HEK293T (cell line): ENCODE results near the gene WDHD1.
"Not testable (repeated sequence)": the region's sequence is repeated elsewhere in the genome, so short reads cannot be mapped to it uniquely, and the experiment has no call there.

Experiments used
- CTCF ChIA-PET: fragments of 350-600 bp; formaldehyde crosslinking; extraction: SDS; loops from one replicate; lab custom pipeline; 2021; ENCODE audit warnings: antibody characterized with exemption, inconsistent platforms; lab: Yijun Ruan, JAX
- POLR2A ChIA-PET: fragments of 350-600 bp; formaldehyde crosslinking; extraction: SDS; loops from one replicate; lab custom pipeline; 2020; ENCODE audit warnings: antibody characterized with exemption, inconsistent platforms; lab: Yijun Ruan, JAX
- DNase-seq: peaks from one replicate; pipeline ENCODE4 v3.0.0; 2012; ENCODE audit warnings: mixed read lengths; ENCODE audit errors: extremely low spot score
- ARNT ChIP-seq: fragments of 450-650 bp; IDR thresholded peaks from 2 replicates; pipeline ENCODE4 v1.6.1; 2017; ENCODE audit warnings: mild to moderate bottlenecking
- BHLHE40 ChIP-seq: fragments of 450-650 bp; IDR thresholded peaks from 2 replicates; pipeline ENCODE4 v1.6.1; 2016; ENCODE audit warnings: mild to moderate bottlenecking, moderate library complexity, borderline replicate concordance
- CTBP1 ChIP-seq: fragments of 450-650 bp; IDR thresholded peaks from 2 replicates; pipeline ENCODE4 v1.6.1; 2016; ENCODE audit warnings: borderline replicate concordance
- ELF4 ChIP-seq: fragments of 450-650 bp; IDR thresholded peaks from 2 replicates; pipeline ENCODE4 v1.6.1; 2017; ENCODE audit warnings: antibody characterized with exemption
- FOXA1 ChIP-seq: fragments of 450-650 bp; IDR thresholded peaks from 2 replicates; pipeline ENCODE4 v1.6.1; 2016; ENCODE audit warnings: mild to moderate bottlenecking
- FOXK2 ChIP-seq: fragments of 450-650 bp; IDR thresholded peaks from 2 replicates; pipeline ENCODE4 v1.6.1; 2016; ENCODE audit warnings: mild to moderate bottlenecking
- FOXM1 ChIP-seq: fragments of 450-650 bp; IDR thresholded peaks from 2 replicates; pipeline ENCODE4 v1.6.1; 2017; ENCODE audit warnings: mild to moderate bottlenecking, borderline replicate concordance
- HDGF ChIP-seq: fragments of 450-650 bp; IDR thresholded peaks from 2 replicates; pipeline ENCODE4 v1.6.1; 2017; ENCODE audit warnings: antibody characterized with exemption, borderline replicate concordance
- L3MBTL2 ChIP-seq: fragments of 450-650 bp; conservative IDR thresholded peaks from 2 replicates; pipeline ENCODE4 v1.6.1; 2016; ENCODE audit warnings: mild to moderate bottlenecking
- LEF1 ChIP-seq: fragments of 450-650 bp; IDR thresholded peaks from 2 replicates; pipeline ENCODE4 v1.6.1; 2017; ENCODE audit warnings: mild to moderate bottlenecking, borderline replicate concordance
- NFRKB ChIP-seq: fragments of 450-650 bp; IDR thresholded peaks from 2 replicates; pipeline ENCODE4 v1.6.1; 2016; ENCODE audit warnings: mild to moderate bottlenecking, moderate library complexity
- SP1 ChIP-seq: fragments of 450-650 bp; IDR thresholded peaks from 2 replicates; pipeline ENCODE4 v1.6.1; 2017
- SUZ12 ChIP-seq: fragments of 450-650 bp; IDR thresholded peaks from 2 replicates; pipeline ENCODE4 v1.6.1; 2016; ENCODE audit warnings: mild to moderate bottlenecking
- TARDBP ChIP-seq: fragments of 450-650 bp; IDR thresholded peaks from 2 replicates; pipeline ENCODE4 v1.6.1; 2016
- ZNF384 ChIP-seq: fragments of 450-650 bp; IDR thresholded peaks from 2 replicates; pipeline ENCODE4 v1.6.1; 2016
- TF ChIP-seq, protein P1 (sequence below): fragments of 450-650 bp; IDR thresholded peaks from 2 replicates; pipeline ENCODE4 v1.6.1; 2016

Gene WDHD1

DNA sequence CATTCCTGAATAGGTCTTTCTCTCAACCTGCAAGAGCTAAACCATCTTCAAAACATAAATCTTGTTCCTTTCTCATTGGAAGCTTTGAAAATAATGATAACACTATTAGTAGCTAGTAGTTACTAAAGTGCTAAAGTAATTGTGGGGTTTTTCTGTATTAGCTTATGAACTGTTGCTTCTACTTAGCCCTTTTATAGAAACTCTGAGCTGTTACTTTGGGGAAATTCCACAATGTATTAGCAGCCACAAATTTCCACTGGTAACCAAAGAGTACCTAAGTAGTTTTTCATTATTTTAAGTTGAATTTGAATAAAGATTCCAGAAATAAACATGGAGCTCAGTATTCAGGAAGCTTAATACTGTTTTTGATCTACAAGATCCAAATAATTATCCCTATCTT is 18.2 kb upstream of the WDHD1 start:
- no peak for DNase-seq
- CTCF ChIA-PET: interaction anchor here (0.6 kb wide), 1 partner anchor 14 kb away, joined by 3 read pairs; no protein-coding TSS in a partner anchor
- POLR2A ChIA-PET: interaction anchor here (1.3 to 3.1 kb wide), 2 partner anchors 18 to 87 kb away, joined by 3 to 12 read pairs; partner anchors contain the start of genes SOCS4 and WDHD1

DNA sequence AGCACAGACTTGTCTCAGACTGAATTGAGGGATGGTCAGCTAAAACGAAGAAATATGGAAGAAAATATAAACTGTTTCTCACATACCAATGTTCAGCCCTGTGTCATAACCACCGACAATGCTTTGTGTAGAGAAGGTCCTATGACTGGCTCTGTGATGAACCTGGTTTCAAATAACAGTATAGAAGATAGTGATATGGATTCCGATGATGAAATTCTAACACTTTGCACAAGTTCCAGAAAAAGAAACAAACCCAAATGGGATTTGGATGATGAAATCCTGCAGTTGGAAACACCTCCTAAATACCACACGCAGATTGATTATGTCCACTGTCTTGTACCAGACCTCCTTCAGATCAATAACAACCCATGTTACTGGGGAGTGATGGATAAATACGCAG is 16.6 kb upstream of the WDHD1 start:
- ChIA-PET CTCF (no interaction called here), POLR2A (interaction anchor here (1.6 to 1.7 kb wide), 2 partner anchors 8 to 17 kb away, joined by 3 to 10 read pairs; partner anchors contain the start of genes MAPK1IP1L, SOCS4 and WDHD1)
- no peak for DNase-seq
- TF ChIP-seq SP1 (no peak), ARNT (no peak), FOXA1 (no peak), NFRKB (no peak), BHLHE40 (no peak), LEF1 (no peak), HDGF (no peak)
- TF ChIP-seq, protein P1, sequence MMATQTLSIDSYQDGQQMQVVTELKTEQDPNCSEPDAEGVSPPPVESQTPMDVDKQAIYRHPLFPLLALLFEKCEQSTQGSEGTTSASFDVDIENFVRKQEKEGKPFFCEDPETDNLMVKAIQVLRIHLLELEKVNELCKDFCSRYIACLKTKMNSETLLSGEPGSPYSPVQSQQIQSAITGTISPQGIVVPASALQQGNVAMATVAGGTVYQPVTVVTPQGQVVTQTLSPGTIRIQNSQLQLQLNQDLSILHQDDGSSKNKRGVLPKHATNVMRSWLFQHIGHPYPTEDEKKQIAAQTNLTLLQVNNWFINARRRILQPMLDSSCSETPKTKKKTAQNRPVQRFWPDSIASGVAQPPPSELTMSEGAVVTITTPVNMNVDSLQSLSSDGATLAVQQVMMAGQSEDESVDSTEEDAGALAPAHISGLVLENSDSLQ: no peak

More for the DNA sequence above, 18.2 kb upstream of the WDHD1 start:
- TF ChIP-seq BHLHE40 (no peak), FOXK2 (no peak), TARDBP (no peak), SP1 (no peak), ELF4 (no peak), LEF1 (no peak), SUZ12 (no peak)

DNA sequence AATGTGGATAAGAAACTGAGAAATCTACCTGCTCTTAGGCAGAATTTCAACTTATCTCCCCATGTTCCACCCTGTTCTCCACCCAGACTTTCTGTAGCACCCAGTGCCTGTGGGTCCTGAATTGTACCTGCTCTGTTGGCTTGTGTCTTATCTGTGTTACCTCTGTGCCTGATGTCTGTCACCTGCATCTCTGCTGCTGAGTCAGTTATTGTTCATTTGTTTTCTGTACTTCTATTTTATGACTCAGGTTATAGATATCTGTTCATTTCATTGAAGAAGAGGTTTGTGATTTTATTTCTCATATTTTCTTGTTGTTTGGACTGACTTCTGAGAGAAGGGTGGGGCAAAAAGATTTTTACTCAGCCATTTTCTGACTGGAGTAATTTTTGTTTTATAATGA is 11.8 kb upstream of the WDHD1 start:
- no peak for DNase-seq
- TF ChIP-seq BHLHE40: no peak
- TF ChIP-seq SUZ12: no peak
- no peak for TF ChIP-seq ELF4
- no peak for TF ChIP-seq ARNT
- TF ChIP-seq HDGF: no peak
- TF ChIP-seq FOXA1: no peak
- TF ChIP-seq CTBP1: no peak
- no peak for TF ChIP-seq LEF1
- TF ChIP-seq NFRKB: no peak
- TF ChIP-seq, protein P1: no peak
- TF ChIP-seq FOXK2: no peak
- TF ChIP-seq SP1: no peak
- no peak for TF ChIP-seq ZNF384
- ChIA-PET CTCF (no interaction called here), POLR2A (interaction anchor here (1.0 to 1.4 kb wide), 3 partner anchors 9 to 12 kb away, joined by 3 to 4 read pairs (median 3); partner anchors contain the start of genes MAPK1IP1L, SOCS4 and WDHD1)

DNA sequence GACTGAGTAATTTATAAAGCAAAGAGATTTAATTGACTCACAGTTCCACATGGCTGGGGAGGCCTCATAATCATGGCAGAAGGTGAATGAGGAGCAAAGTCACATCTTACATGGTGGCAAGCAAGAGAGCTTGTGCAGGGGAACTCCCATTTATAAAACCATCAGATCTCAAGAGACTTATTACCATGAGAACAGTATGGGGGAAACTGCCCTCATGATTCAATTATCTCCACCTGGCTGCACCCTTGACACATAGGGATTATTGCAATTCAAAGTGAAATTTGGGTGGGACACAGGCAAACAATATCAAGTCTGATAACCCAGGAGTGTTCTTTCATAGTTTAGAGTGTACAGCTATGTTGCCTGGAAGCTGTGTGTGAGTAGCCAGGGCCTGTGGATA is 11.1 kb upstream of the WDHD1 start:
- DNase-seq, CTCF ChIA-PET: not testable (repeated sequence)
- POLR2A ChIA-PET: interaction anchor here (1.0 to 1.4 kb wide), 3 partner anchors 8 to 13 kb away, joined by 3 to 4 read pairs (median 3); partner anchors contain the start of genes MAPK1IP1L, SOCS4 and WDHD1

DNA sequence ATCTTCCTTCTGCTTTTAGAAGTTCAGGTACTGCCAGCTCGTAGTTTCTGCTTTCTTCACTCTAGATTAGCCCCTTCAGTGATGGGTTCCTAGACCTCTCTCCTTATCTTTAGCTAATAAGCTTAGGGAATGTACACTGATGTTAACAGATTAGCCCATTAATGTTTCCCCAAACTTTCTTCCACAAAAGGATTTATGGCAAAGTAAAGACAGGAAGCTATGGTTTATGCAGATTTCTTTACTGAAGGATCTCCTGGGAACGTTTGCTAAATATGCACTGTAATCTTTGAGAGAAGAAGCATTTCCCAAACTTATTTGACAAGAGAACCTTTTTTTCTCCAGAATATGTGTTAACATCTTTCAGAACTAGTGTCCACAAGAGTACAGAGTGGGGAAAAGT is 4.3 kb upstream of the WDHD1 start:
- TF ChIP-seq ZNF384: no peak
- no peak for TF ChIP-seq HDGF
- TF ChIP-seq CTBP1: no peak
- no peak for TF ChIP-seq NFRKB
- POLR2A ChIA-PET: interaction anchor here (2.4 kb wide), 1 partner anchor 20 kb away, joined by 9 read pairs; the partner anchor contains the start of gene MAPK1IP1L
- CTCF ChIA-PET: interaction anchor here (0.6 to 1.2 kb wide), 3 partner anchors 11 to 21 kb away, joined by 3 read pairs; no protein-coding TSS in a partner anchor
- no peak for DNase-seq

DNA sequence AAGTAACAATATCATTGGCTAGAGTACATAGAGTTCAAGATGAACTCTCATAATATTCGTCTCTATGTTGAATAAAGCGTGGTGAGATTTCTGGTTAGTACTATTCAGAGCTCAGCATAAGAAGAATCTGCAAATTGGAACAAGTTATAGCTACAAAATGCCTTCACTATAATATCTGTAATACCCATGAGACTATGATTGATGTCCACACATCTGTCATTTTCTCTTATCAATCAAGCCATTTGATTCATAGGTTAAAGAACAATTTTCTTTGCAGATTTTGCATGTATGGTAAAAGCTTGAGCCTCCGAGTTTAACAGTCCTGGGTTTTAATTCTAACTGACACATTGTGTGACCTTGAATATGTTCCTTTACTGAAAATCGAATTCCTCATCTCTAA is 1.6 kb upstream of the WDHD1 start:
- no peak for DNase-seq
- CTCF ChIA-PET: interaction anchor here (1.4 kb wide), 1 partner anchor 22 kb away, joined by 6 read pairs; no protein-coding TSS in a partner anchor
- POLR2A ChIA-PET: interaction anchor here (1.3 to 3.5 kb wide), 3 partner anchors 12 to 49 kb away, joined by 7 to 37 read pairs (median 10); partner anchors contain the start of gene MAPK1IP1L
- TF ChIP-seq, protein P1: peak; percentile 70
- TF ChIP-seq SUZ12: no peak
- no peak for TF ChIP-seq SP1
- TF ChIP-seq NFRKB: no peak
- no peak for TF ChIP-seq L3MBTL2
- no peak for TF ChIP-seq LEF1

DNA sequence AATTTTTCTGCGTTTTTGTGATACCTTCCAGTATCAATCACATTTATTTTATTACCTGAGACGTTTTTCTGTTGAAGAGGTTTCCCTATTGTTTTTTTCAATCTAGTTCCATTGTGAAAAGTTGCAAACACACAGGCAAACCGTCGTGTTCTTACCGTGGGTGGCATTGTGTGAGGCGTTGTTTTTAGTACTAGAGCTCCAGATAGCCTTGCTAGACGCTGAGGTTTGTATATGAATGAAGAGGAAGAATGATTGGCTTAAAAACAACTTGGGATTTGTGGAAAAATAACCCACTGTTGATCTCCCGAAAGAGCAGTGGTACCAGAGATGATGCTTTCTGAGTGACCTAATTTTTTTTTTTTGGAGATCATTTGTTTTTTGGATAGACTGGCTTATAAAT is 1.2 kb upstream of the WDHD1 start:
- ChIA-PET CTCF (interaction anchor here (1.4 kb wide), 1 partner anchor 23 kb away, joined by 6 read pairs; no protein-coding TSS in a partner anchor), POLR2A (interaction anchor here (1.3 to 3.5 kb wide), 5 partner anchors 12 to 70 kb away, joined by 5 to 37 read pairs (median 10); partner anchors contain the start of gene MAPK1IP1L)
- no peak for DNase-seq
- no peak for TF ChIP-seq ARNT
- no peak for TF ChIP-seq FOXA1
- no peak for TF ChIP-seq SP1
- no peak for TF ChIP-seq ELF4
- TF ChIP-seq CTBP1: no peak
- TF ChIP-seq BHLHE40: no peak
- no peak for TF ChIP-seq FOXM1
- no peak for TF ChIP-seq NFRKB
- no peak for TF ChIP-seq ZNF384
- TF ChIP-seq HDGF: no peak
- no peak for TF ChIP-seq L3MBTL2
- no peak for TF ChIP-seq FOXK2
- no peak for TF ChIP-seq SUZ12
- TF ChIP-seq, protein P1: no peak
- no peak for TF ChIP-seq TARDBP
- TF ChIP-seq LEF1: no peak
